ENCODE measurements around the gene RERG.

Gene RERG

DNA sequence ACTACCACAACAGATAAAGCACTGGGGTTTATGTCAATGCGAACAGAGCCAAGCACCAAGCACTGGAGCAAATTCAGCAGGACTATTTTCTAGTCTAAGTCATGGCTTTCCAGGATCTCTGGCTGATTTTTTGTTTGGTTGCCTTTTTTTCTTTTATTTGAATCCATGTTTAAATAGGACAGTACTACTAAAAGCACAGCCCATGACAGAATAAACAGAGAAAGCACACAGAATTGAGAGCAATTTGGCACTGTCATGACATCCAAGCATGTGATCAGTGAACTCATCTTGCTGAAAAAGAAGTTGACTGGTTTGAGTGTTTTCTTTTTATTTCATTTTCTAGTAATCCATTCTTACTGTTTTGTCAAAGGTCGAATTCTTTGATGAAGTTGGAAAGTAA lies 23.1 kb upstream of the RERG start:
- no peak overlapping the region for H3K4me2 ChIP-seq

DNA sequence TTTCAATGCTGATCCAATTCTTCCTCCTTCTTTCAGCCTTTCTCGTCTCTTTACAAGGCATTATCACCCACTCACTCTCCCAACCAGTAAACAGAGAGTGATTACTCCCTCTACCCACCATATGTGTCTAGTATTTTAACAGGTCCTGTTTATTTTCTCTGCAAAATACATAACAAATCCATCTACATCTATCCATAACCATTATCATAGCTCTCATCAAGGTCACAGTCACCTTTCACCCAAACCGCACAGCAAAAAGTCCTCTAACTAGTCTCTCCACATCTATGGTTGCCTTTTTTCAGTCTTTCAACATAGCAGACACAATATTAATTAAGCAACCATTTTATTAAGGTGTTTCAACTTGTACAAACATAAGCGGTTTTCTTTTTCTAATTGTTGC lies 21.9 kb upstream of the RERG start:
- H3K4me3 ChIP-seq (IDR thresholded peaks at IDR 0.05; ENCODE audit: insufficient read depth, low read depth, low read length), result no peak overlapping the region
- H3K27ac ChIP-seq, result no peak overlapping the region
- TF ChIP-seq, protein P1, sequence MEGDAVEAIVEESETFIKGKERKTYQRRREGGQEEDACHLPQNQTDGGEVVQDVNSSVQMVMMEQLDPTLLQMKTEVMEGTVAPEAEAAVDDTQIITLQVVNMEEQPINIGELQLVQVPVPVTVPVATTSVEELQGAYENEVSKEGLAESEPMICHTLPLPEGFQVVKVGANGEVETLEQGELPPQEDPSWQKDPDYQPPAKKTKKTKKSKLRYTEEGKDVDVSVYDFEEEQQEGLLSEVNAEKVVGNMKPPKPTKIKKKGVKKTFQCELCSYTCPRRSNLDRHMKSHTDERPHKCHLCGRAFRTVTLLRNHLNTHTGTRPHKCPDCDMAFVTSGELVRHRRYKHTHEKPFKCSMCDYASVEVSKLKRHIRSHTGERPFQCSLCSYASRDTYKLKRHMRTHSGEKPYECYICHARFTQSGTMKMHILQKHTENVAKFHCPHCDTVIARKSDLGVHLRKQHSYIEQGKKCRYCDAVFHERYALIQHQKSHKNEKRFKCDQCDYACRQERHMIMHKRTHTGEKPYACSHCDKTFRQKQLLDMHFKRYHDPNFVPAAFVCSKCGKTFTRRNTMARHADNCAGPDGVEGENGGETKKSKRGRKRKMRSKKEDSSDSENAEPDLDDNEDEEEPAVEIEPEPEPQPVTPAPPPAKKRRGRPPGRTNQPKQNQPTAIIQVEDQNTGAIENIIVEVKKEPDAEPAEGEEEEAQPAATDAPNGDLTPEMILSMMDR (conservative IDR thresholded peaks at IDR 0.05; ENCODE audit: low read depth, low read length), result no peak
- no peaks in the 10 kb centered on the region for H3K79me2 ChIP-seq (ENCODE audit: insufficient read depth, low read depth)
- H3K36me3 ChIP-seq (ENCODE audit: insufficient read depth), result no peaks in the 10 kb centered on the region
- H3K4me1 ChIP-seq (ENCODE audit: low read depth, poor library complexity, severe bottlenecking), result peaks cover 5% of the 10 kb centered on the region
- H3K27me3 ChIP-seq (ENCODE audit: insufficient read depth, low read depth), result no peaks in the 10 kb centered on the region
- H3K4me2 ChIP-seq, result no peak overlapping the region
- no peaks in the 10 kb centered on the region for H4K20me1 ChIP-seq (ENCODE audit: insufficient read depth)
- no peak overlapping the region for H2AFZ ChIP-seq (ENCODE audit: low read depth)
- no peak overlapping the region for H3K9ac ChIP-seq

More for the DNA sequence above, 23.1 kb upstream of the RERG start:
- Histone ChIP-seq H3K4me3 (IDR thresholded peaks at IDR 0.05; ENCODE audit: insufficient read depth, low read depth, low read length) (no peak overlapping the region), H2AFZ (ENCODE audit: low read depth) (no peak overlapping the region), H3K4me1 (ENCODE audit: low read depth, poor library complexity, severe bottlenecking) (peaks cover 5% of the 10 kb centered on the region), H3K79me2 (ENCODE audit: insufficient read depth, low read depth) (no peaks in the 10 kb centered on the region), H3K27me3 (ENCODE audit: insufficient read depth, low read depth) (no peaks in the 10 kb centered on the region), H3K9ac (no peak overlapping the region), H3K27ac (no peak overlapping the region), H3K36me3 (ENCODE audit: insufficient read depth) (no peaks in the 10 kb centered on the region), H4K20me1 (ENCODE audit: insufficient read depth) (no peaks in the 10 kb centered on the region)
- TF ChIP-seq, protein P1 (conservative IDR thresholded peaks at IDR 0.05; ENCODE audit: low read depth, low read length), result no peak

DNA sequence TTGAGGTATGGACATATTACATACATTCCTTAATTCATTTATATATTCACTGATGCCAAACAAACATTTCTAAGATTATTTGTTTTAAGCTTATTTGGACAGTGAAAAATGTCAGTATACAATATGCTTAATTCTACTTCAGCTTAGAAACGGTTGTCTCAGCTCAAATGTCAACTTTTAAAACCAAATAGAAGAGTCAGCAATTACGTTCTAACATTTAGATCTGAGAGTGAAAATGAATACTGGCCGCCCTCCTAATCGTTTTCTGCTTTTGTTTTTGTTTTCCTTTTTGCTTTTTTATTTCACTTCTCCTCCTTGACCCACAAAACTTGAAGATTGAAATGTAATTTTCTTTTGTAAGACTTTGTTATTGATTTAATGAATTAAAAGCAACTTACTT lies 19.7 kb upstream of the RERG start:
- Histone ChIP-seq H3K27me3 (ENCODE audit: insufficient read depth, low read depth) (no peaks in the 10 kb centered on the region), H3K9ac (no peak overlapping the region), H2AFZ (ENCODE audit: low read depth) (no peak overlapping the region), H3K4me1 (ENCODE audit: low read depth, poor library complexity, severe bottlenecking) (peaks cover 5% of the 10 kb centered on the region), H3K79me2 (ENCODE audit: insufficient read depth, low read depth) (no peaks in the 10 kb centered on the region), H3K36me3 (ENCODE audit: insufficient read depth) (no peaks in the 10 kb centered on the region), H3K4me2 (peak overlapping the region; percentile 15; the same call in 1 of the 2 replicates), H3K4me3 (IDR thresholded peaks at IDR 0.05; ENCODE audit: insufficient read depth, low read depth, low read length) (no peak overlapping the region), H3K27ac (no peak overlapping the region), H4K20me1 (ENCODE audit: insufficient read depth) (no peaks in the 10 kb centered on the region)
- TF ChIP-seq, protein P1 (conservative IDR thresholded peaks at IDR 0.05; ENCODE audit: low read depth, low read length), result no peak

DNA sequence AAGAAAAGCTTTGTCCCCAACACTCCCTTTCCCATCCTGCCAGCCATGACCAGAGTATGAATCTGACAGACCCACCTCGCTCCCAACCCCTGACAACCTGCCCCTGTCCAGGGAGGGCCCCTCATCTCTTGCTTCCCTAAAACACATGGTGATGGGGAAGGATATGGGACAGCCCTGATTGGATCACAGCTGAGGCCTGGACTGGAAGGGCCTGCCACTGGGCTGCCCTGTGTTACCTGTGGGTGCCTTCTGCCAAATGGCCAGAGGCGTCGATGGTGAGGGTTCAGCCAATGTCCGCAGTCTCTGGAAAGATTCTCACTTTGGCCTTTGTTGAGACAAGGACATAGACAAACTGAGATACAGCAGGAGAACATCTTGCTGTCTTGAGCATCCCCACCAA lies 13.3 kb upstream of the RERG start:
- Histone ChIP-seq H3K4me3 (IDR thresholded peaks at IDR 0.05; ENCODE audit: insufficient read depth, low read depth, low read length) (no peak overlapping the region), H3K27me3 (ENCODE audit: insufficient read depth, low read depth) (no peaks in the 10 kb centered on the region), H3K27ac (no peak overlapping the region), H3K9ac (no peak overlapping the region), H3K79me2 (ENCODE audit: insufficient read depth, low read depth) (no peaks in the 10 kb centered on the region), H4K20me1 (ENCODE audit: insufficient read depth) (no peaks in the 10 kb centered on the region), H3K4me2 (no peak overlapping the region), H3K36me3 (ENCODE audit: insufficient read depth) (no peaks in the 10 kb centered on the region), H3K4me1 (ENCODE audit: low read depth, poor library complexity, severe bottlenecking) (no peaks in the 10 kb centered on the region), H2AFZ (ENCODE audit: low read depth) (no peak overlapping the region)
- TF ChIP-seq, protein P1 (conservative IDR thresholded peaks at IDR 0.05; ENCODE audit: low read depth, low read length), result no peak

Data from KMS-11 (cell line).